Nephron (organoid): ENCODE measurements around the gene BBS1.

Source experiments
- H3K27ac Mint-ChIP-seq, 3 experiments: 2 replicates each; pipeline ENCODE4 v1.8.0; 2020; ENCODE audit warnings: mixed read lengths in 3 of 3, mild to moderate bottlenecking in 2 of 3, moderate library complexity in 1 of 3
- H3K27me3 Mint-ChIP-seq: 2 replicates; pipeline ENCODE4 v1.8.0; 2021; ENCODE audit warnings: low read depth, mild to moderate bottlenecking, moderate library complexity, mixed read lengths
- H3K36me3 Mint-ChIP-seq: 2 replicates; pipeline ENCODE4 v1.8.0; 2020; ENCODE audit warnings: low read depth, mixed read lengths
- H3K4me1 Mint-ChIP-seq: 2 replicates; pipeline ENCODE4 v1.8.0; 2020; ENCODE audit warnings: mixed read lengths
- H3K4me3 Mint-ChIP-seq, 3 experiments: 2 replicates each; pipeline ENCODE4 v1.8.0; 2020; ENCODE audit warnings: mild to moderate bottlenecking in 3 of 3, mixed read lengths in 3 of 3, moderate library complexity in 2 of 3
- H3K9me3 Mint-ChIP-seq: 2 replicates; pipeline ENCODE4 v1.8.0; 2020; ENCODE audit warnings: mixed read lengths
- CTCF ChIP-seq, 3 experiments: fragments of 200-600 bp; sonication (generic); IDR thresholded peaks; one replicate each; pipeline ENCODE4 v1.5.0; 2021; ENCODE audit warnings: antibody characterized with exemption in 3 of 3; ENCODE audit not compliant: unreplicated experiment in 3 of 3

The BBS1 gene

GRCh38 chr11:66569076-66569475 is 58.6 kb downstream of the BBS1 start:
- no peaks in the 10 kb centered on the region for H3K36me3 Mint-ChIP-seq
- peaks cover 3% of the 10 kb centered on the region for H3K9me3 Mint-ChIP-seq
- no peak overlapping the region for H3K27ac Mint-ChIP-seq
- H3K4me1 Mint-ChIP-seq: peaks cover 13% of the 10 kb centered on the region
- TF ChIP-seq CTCF (IDR thresholded peaks at IDR 0.05; ENCODE audit: unreplicated experiment in 3 of 3): no peak
- H3K4me3 Mint-ChIP-seq: no peak overlapping the region
- H3K27me3 Mint-ChIP-seq: peaks cover 5% of the 10 kb centered on the region

GRCh38 chr11:66570079-66570849 is 59.8 kb downstream of the BBS1 start:
- TF ChIP-seq CTCF (IDR thresholded peaks at IDR 0.05; ENCODE audit: unreplicated experiment in 3 of 3): no peak
- Mint-ChIP-seq H3K9me3 (peaks cover 5% of the 10 kb centered on the region), H3K4me1 (peaks cover 13% of the 10 kb centered on the region), H3K27me3 (peaks cover 5% of the 10 kb centered on the region), H3K4me3 (no peak overlapping the region), H3K27ac (peak overlapping the region; percentile 47 to 91 (median 79)), H3K36me3 (no peaks in the 10 kb centered on the region)

- no peaks in the 10 kb centered on the region for H3K36me3 Mint-ChIP-seq
- H3K4me1 Mint-ChIP-seq: peaks cover 13% of the 10 kb centered on the region
- peaks cover 5% of the 10 kb centered on the region for H3K27me3 Mint-ChIP-seq
Measured at GRCh38 chr11:66570850-66571180, 60.4 kb downstream of the BBS1 start.

GRCh38 chr11:66579017-66579606 is 68.7 kb downstream of the BBS1 start:
- Mint-ChIP-seq H3K4me3 (no peak overlapping the region), H3K27me3 (no peaks in the 10 kb centered on the region), H3K9me3 (peaks cover 3% of the 10 kb centered on the region), H3K36me3 (no peaks in the 10 kb centered on the region), H3K4me1 (peaks cover 23% of the 10 kb centered on the region), H3K27ac (no peak overlapping the region)
- TF ChIP-seq CTCF (IDR thresholded peaks at IDR 0.05; ENCODE audit: unreplicated experiment in 3 of 3): peak; percentile 73 to 77 (median 75)

More at GRCh38 chr11:66570850-66571180, 60.4 kb downstream of the BBS1 start:
- Mint-ChIP-seq H3K27ac (peak overlapping the region in 2 of 3 experiments; percentile 79 to 91), H3K4me3 (no peak overlapping the region), H3K9me3 (peaks cover 5% of the 10 kb centered on the region)
- TF ChIP-seq CTCF (IDR thresholded peaks at IDR 0.05; ENCODE audit: unreplicated experiment in 3 of 3): no peak

GRCh38 chr11:66580803-66581202 is 70.4 kb downstream of the BBS1 start:
- Mint-ChIP-seq H3K4me3 (peak overlapping the region in 1 of 3 experiments; percentile 3), H3K27ac (peak overlapping the region; percentile 24 to 65 (median 25)), H3K4me1 (peaks cover 23% of the 10 kb centered on the region), H3K27me3 (peaks cover 6% of the 10 kb centered on the region), H3K36me3 (no peaks in the 10 kb centered on the region), H3K9me3 (peaks cover 2% of the 10 kb centered on the region)
- no peak for TF ChIP-seq CTCF (IDR thresholded peaks at IDR 0.05; ENCODE audit: unreplicated experiment in 3 of 3)
